Ascending aorta (tissue), 2 donors: ENCODE results near the gene CACNA1D. TPM values are rescaled to one million over a fixed set of nuclear protein-coding genes. Genes with fewer than 3 reads are reported as not detected.

Source experiments
- DNase-seq, 2 donors: peaks; one replicate each; pipeline ENCODE4 v3.0.0-alpha.2; 2019; ENCODE audit warnings: low spot score in 2 of 2
- H3K27ac ChIP-seq, 2 donors: fragments of 200-600 bp; sonication (generic); one replicate each; pipeline ENCODE4 v1.5.1; 2016 to 2017; ENCODE audit warnings: mild to moderate bottlenecking in 1 of 2
- H3K27me3 ChIP-seq: fragments of 200-600 bp; sonication (generic); one replicate; pipeline ENCODE4 v1.5.1; 2017
- H3K36me3 ChIP-seq, 2 donors: fragments of 200-600 bp; sonication (generic); one replicate each; pipeline ENCODE4 v1.5.1; 2016
- H3K4me1 ChIP-seq, 2 donors: fragments of 200-600 bp; sonication (generic); one replicate each; pipeline ENCODE4 v1.5.1; 2016 to 2017; ENCODE audit warnings: mild to moderate bottlenecking in 1 of 2
- H3K4me3 ChIP-seq, 2 donors: fragments of 200-600 bp; sonication (generic); one replicate each; pipeline ENCODE4 v1.5.1; 2016 to 2017; ENCODE audit warnings: mild to moderate bottlenecking in 1 of 2
- H3K9me3 ChIP-seq, 2 donors: fragments of 200-600 bp; sonication (generic); one replicate each; pipeline ENCODE4 v1.5.1; 2016
- CTCF ChIP-seq, 3 experiments: fragments of 200-600 bp in 2 of 3; fragments of 450-650 bp in 1 of 3; sonication (generic) in 2 of 3; IDR thresholded peaks; one replicate each; pipeline ENCODE4 v1.5.1; 2016 to 2019; ENCODE audit warnings: antibody characterized with exemption in 3 of 3, mild to moderate bottlenecking in 1 of 3, moderate library complexity in 1 of 3
- intact Hi-C: fragments of 100-400 bp; cut with DNase I; formaldehyde crosslinking; loops from one replicate; pipeline ENCODE4 v1.15.1; 2023
- total RNA-seq: library from RNA; depleted of rRNA; stranded (reverse); fragments of >200 nt; gene quantifications from one replicate; pipeline ENCODE4 v1.1.0, GENCODE V29; 2016

CACNA1D gene
- total RNA-seq, 1 donor from 2014 or later = 0.43 TPM

- no peak for DNase-seq
- H3K4me1 ChIP-seq = peaks cover 3 to 5% of the 10 kb centered on the region in 2 donors
- TF ChIP-seq CTCF (IDR thresholded peaks at IDR 0.05) = no peak
- H3K4me3 ChIP-seq = peak overlapping the region; percentile 66 to 83
- no peaks in the 10 kb centered on the region for H3K9me3 ChIP-seq
- peak overlapping the region; percentile 34 to 63 for H3K27ac ChIP-seq
- no peaks in the 10 kb centered on the region for H3K36me3 ChIP-seq
- H3K27me3 ChIP-seq = no peaks in the 10 kb centered on the region
- intact Hi-C loops = loop anchor here (5.0 kb wide), 1 partner anchor 74 kb away; no protein-coding TSS in a partner anchor
These were observed 351.4 kb downstream of the CACNA1D start for GRCh38 chr3:53845881-53846133.

GRCh38 chr3:53846134-53846850 lies 351.9 kb downstream of the CACNA1D start, which contains the start of the genes CHDH and IL17RB:
TSS of gene CHDH (minus strand) at chr3:53846419. CDS start at chr3:53824008, 22,411 bp downstream.
TSS of gene IL17RB (plus strand) at chr3:53846568. CDS start at chr3:53846589, 21 bp downstream.
- H3K4me1 ChIP-seq = peaks cover 3 to 5% of the 10 kb centered on the region in 2 donors
- DNase-seq = peak in 1 of 2 donors; percentile 73
- H3K27ac ChIP-seq = peak within 1 kb of the TSS; percentile 34 to 63

GRCh38 chr3:53846851-53847155 lies 352.4 kb downstream of the CACNA1D start:
- Histone ChIP-seq H3K27me3 (no peaks in the 10 kb centered on the region), H3K4me3 (peak overlapping the region; percentile 66 to 83), H3K4me1 (peaks cover 3 to 5% of the 10 kb centered on the region in 2 donors), H3K27ac (no peak overlapping the region), H3K9me3 (no peaks in the 10 kb centered on the region), H3K36me3 (no peaks in the 10 kb centered on the region)
- TF ChIP-seq CTCF (IDR thresholded peaks at IDR 0.05) = no peak
- intact Hi-C loops = loop anchor here (5.0 kb wide), 1 partner anchor 75 kb away; no protein-coding TSS in a partner anchor
- DNase-seq = no peak

More at GRCh38 chr3:53846134-53846850, 351.9 kb downstream of the CACNA1D start, which contains the start of the genes CHDH and IL17RB:
- intact Hi-C loops = loop anchor here (5.0 kb wide), 1 partner anchor 74 kb away; no protein-coding TSS in a partner anchor
- no peak for TF ChIP-seq CTCF (IDR thresholded peaks at IDR 0.05)
- Histone ChIP-seq H3K27me3 (no peaks in the 10 kb centered on the region), H3K36me3 (no peaks in the 10 kb centered on the region), H3K4me3 (peak within 1 kb of the TSS; percentile 66 to 83), H3K9me3 (no peaks in the 10 kb centered on the region)

- TF ChIP-seq CTCF (IDR thresholded peaks at IDR 0.05) = no peak
- H3K4me3 ChIP-seq = no peak overlapping the region
- no peaks in the 10 kb centered on the region for H3K36me3 ChIP-seq
- H3K4me1 ChIP-seq = peaks cover 3 to 5% of the 10 kb centered on the region in 2 donors
- H3K27me3 ChIP-seq = no peaks in the 10 kb centered on the region
- intact Hi-C loops = loop anchor here (5.0 kb wide), 1 partner anchor 78 kb away; no protein-coding TSS in a partner anchor
- DNase-seq = no peak
- H3K9me3 ChIP-seq = no peaks in the 10 kb centered on the region
- no peak overlapping the region for H3K27ac ChIP-seq
These were observed 355.5 kb downstream of the CACNA1D start for GRCh38 chr3:53849916-53850315.

GRCh38 chr3:53850895-53851294 lies 356.5 kb downstream of the CACNA1D start:
- Histone ChIP-seq H3K27me3 (no peaks in the 10 kb centered on the region), H3K9me3 (no peaks in the 10 kb centered on the region), H3K4me1 (peaks cover 3 to 5% of the 10 kb centered on the region in 2 donors), H3K27ac (no peak overlapping the region), H3K4me3 (no peak overlapping the region), H3K36me3 (no peaks in the 10 kb centered on the region)
- TF ChIP-seq CTCF (IDR thresholded peaks at IDR 0.05) = no peak
- intact Hi-C loops = no loop called here
- no peak for DNase-seq
